Activated CD4-positive, alpha-beta T cell treated with anti-CD3 and anti-CD28 coated beads for 36 hours (primary cell): ENCODE data around the gene NOS1. TPM values are rescaled to one million over a fixed set of nuclear protein-coding genes. Genes with fewer than 3 reads are reported as not detected.
"Not testable (repeated sequence)": the region's sequence is repeated elsewhere in the genome, so short reads cannot be mapped to it uniquely, and the experiment has no call there.

Experiments used
- ATAC-seq: fragments of 200-7000 bp; cut with Tn5 transposase; one replicate; pipeline ENCODE4 v1.10.0; 2021; ENCODE audit warnings: mild to moderate bottlenecking, moderate library complexity
- CTCF ChIA-PET: fragments of 350-600 bp; sonication (Branson Sonifier 250); formaldehyde crosslinking; loops from one replicate; lab custom pipeline; 2021; ENCODE audit warnings: antibody characterized with exemption; lab: Charles Lee
- POLR2A ChIA-PET: fragments of 350-600 bp; sonication (Branson Sonifier 250); formaldehyde crosslinking; loops from one replicate; lab custom pipeline; 2021; ENCODE audit warnings: antibody characterized with exemption, inconsistent platforms; lab: Charles Lee
- DNase-seq: peaks from one replicate; pipeline ENCODE4 v3.0.0-alpha.2; 2020
- H3K27ac Mint-ChIP-seq: one replicate; pipeline ENCODE4 v1.8.0; 2021; ENCODE audit warnings: mixed read lengths
- H3K27me3 Mint-ChIP-seq: one replicate; pipeline ENCODE4 v1.8.0; 2021; ENCODE audit warnings: mixed read lengths
- H3K36me3 Mint-ChIP-seq: one replicate; pipeline ENCODE4 v1.8.0; 2021; ENCODE audit warnings: low read depth, mixed read lengths
- H3K4me1 Mint-ChIP-seq: one replicate; pipeline ENCODE4 v1.8.0; 2021; ENCODE audit warnings: mixed read lengths
- H3K4me3 Mint-ChIP-seq: one replicate; pipeline ENCODE4 v1.8.0; 2021; ENCODE audit warnings: mild to moderate bottlenecking, moderate library complexity, mixed read lengths
- H3K9me3 Mint-ChIP-seq: one replicate; pipeline ENCODE4 v1.8.0; 2021; ENCODE audit warnings: low read depth, mixed read lengths
- intact Hi-C, 2 experiments: fragments of 100-400 bp; cut with DNase I in 1 of 2; cut with micrococcal nuclease in 1 of 2; formaldehyde crosslinking; loops; one replicate each; pipeline versions ENCODE4 v1.14.2 to v1.15.1; 2022 to 2024; cut with DNase I, micrococcal nuclease
- total RNA-seq, 2 experiments: library from RNA; stranded (reverse); gene quantifications; one replicate each; pipeline ENCODE4 v1.2.3, GENCODE V29; 2021

The NOS1 gene
- total RNA-seq, 2 experiments from 2014 or later = not detected

GRCh38 chr12:117207675-117208074 is 153.8 kb downstream of the NOS1 start:
- H3K4me1 Mint-ChIP-seq = no peaks in the 10 kb centered on the region
- no peaks in the 10 kb centered on the region for H3K36me3 Mint-ChIP-seq
- ChIA-PET POLR2A (no interaction called here), CTCF (no interaction called here)
- intact Hi-C loops = no loop called here
- H3K9me3 Mint-ChIP-seq = no peaks in the 10 kb centered on the region
- DNase-seq (no peak), ATAC-seq (no peak)
- H3K27ac Mint-ChIP-seq = no peak overlapping the region
- H3K4me3 Mint-ChIP-seq = no peak overlapping the region
- peaks cover 17% of the 10 kb centered on the region for H3K27me3 Mint-ChIP-seq

DNA sequence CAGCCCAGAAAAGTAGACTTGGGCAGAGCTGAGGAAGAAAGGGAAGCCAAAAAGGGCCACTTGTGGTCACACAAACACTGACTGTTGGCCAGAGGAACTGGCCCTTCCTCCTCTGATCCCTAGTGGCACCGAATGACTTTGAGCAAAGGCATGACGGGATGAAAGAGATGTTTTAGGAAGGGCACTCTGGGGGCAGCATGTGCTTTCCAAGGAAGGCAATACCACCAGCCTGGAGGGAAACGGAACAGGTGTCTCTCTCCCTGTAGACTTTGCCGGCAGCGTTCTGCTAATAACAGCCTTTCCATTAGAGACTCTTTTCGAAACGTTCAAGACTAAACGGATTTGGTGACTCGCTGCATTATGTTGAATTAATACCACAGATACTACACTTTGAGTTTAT is 158.9 kb downstream of the NOS1 start:
- H3K36me3 Mint-ChIP-seq = no peaks in the 10 kb centered on the region
- DNase-seq (no peak), ATAC-seq (no peak)
- H3K27me3 Mint-ChIP-seq = peaks cover 16% of the 10 kb centered on the region
- H3K4me1 Mint-ChIP-seq = no peaks in the 10 kb centered on the region
- ChIA-PET POLR2A (no interaction called here), CTCF (interaction anchor here (1.4 kb wide), 1 partner anchor 11 kb away, joined by 6 read pairs; no protein-coding TSS in a partner anchor)
- no peak overlapping the region for H3K4me3 Mint-ChIP-seq
- H3K27ac Mint-ChIP-seq = no peak overlapping the region
- H3K9me3 Mint-ChIP-seq = no peaks in the 10 kb centered on the region
- intact Hi-C loops = no loop called here

- H3K9me3 Mint-ChIP-seq = no peaks in the 10 kb centered on the region
- H3K36me3 Mint-ChIP-seq = no peaks in the 10 kb centered on the region
- H3K27ac Mint-ChIP-seq = no peak overlapping the region
- DNase-seq = no peak
- intact Hi-C loops = no loop called here
- no peak overlapping the region for H3K4me3 Mint-ChIP-seq
- no peak for ATAC-seq
- ChIA-PET CTCF (interaction anchor here (0.5 to 1.4 kb wide), 3 partner anchors 11 to 630 kb away, joined by 3 to 6 read pairs (median 4); no protein-coding TSS in a partner anchor), POLR2A (no interaction called here)
- peaks cover 13% of the 10 kb centered on the region for H3K27me3 Mint-ChIP-seq
- no peaks in the 10 kb centered on the region for H3K4me1 Mint-ChIP-seq
Observed at GRCh38 chr12:117202033-117202432, 159.4 kb downstream of the NOS1 start.

DNA sequence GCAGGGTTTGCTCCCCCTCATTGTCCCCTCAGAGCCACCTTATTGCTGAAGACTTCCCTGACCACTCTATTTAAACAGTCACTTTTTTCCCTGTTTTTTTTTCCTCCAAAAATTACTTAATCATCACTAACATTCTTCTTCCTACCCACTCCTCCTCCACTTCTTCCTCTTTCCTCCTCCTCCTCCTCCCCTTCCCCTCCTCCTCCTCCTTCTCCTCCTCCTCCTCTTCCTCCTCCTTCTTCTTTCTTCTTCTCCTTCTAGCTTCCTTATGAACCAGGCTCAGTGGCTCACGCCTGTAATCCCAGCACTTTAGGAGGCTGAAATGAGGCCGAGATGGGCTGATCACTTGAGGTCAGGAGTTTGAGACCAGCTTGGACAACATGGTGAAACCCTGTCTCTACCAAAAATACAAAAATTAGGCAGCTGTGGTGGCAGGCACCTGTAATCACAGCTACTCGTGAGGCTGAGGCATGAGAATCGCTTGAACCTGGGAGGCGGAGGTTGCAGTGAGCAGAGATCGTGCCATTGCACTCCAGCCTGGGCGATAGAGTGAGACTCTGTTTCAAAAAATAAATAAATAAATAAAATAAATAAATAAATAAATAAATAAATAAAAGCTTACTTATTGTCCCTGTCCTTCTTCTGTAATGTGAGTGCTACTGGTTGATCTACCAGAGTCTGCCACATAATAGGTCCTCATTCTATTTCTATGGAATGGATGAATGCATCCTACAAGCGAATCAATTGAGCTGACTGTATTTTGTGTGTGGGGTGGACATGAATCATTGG is 161.3 kb downstream of the NOS1 start:
- not testable (repeated sequence) for ATAC-seq

GRCh38 chr12:117196334-117196733 is 165.1 kb downstream of the NOS1 start:
- POLR2A ChIA-PET, H3K27ac Mint-ChIP-seq, H3K4me3 Mint-ChIP-seq, H3K36me3 Mint-ChIP-seq, H3K27me3 Mint-ChIP-seq, ATAC-seq, H3K4me1 Mint-ChIP-seq, H3K9me3 Mint-ChIP-seq, DNase-seq: not testable (repeated sequence)
- intact Hi-C loops = loop anchor here in 1 of 2 experiments (10.0 kb wide), 1 partner anchor 938 kb away; the partner anchor contains the start of gene PEBP1
- CTCF ChIA-PET = interaction anchor here (0.6 to 0.7 kb wide), 3 partner anchors 661 to 1266 kb away, joined by 3 to 4 read pairs (median 4); no protein-coding TSS in a partner anchor

More for the DNA sequence above, 161.3 kb downstream of the NOS1 start:
- H3K4me1 Mint-ChIP-seq, H3K4me3 Mint-ChIP-seq, DNase-seq, H3K9me3 Mint-ChIP-seq, H3K27ac Mint-ChIP-seq, H3K36me3 Mint-ChIP-seq: not testable (repeated sequence)
- peaks cover 13% of the 10 kb centered on the region for H3K27me3 Mint-ChIP-seq
- ChIA-PET CTCF (interaction anchor here (0.8 to 1.1 kb wide), 3 partner anchors 8 to 13 kb away, joined by 3 to 4 read pairs (median 4); no protein-coding TSS in a partner anchor), POLR2A (interaction anchor here (0.7 kb wide), 1 partner anchor 1171 kb away, joined by 7 read pairs; no protein-coding TSS in a partner anchor)
- intact Hi-C loops = loop anchor here in 1 of 2 experiments (10.0 kb wide), 1 partner anchor 935 kb away; the partner anchor contains the start of gene PEBP1

DNA sequence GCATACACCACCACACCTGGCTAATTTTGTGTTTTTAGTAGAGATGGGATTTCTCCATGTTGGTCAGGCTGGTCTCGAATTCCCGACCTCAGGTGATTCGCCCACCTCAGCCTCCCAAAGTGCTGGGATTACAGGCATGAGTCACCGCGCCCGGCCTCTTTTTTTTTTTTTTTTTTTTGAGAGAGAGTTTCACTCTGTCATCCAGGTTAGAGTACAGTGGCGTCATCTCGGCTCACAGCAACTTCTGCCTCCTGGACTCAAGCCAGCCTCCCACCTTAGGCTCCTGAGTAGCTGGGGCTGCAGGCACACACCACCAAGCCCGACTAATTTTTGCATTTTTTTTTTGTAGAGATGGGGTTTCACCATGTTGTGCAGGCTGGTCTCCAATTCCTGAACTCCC is 166.4 kb downstream of the NOS1 start:
- H3K36me3 Mint-ChIP-seq, H3K9me3 Mint-ChIP-seq, H3K4me1 Mint-ChIP-seq, H3K27me3 Mint-ChIP-seq, DNase-seq, POLR2A ChIA-PET, H3K4me3 Mint-ChIP-seq, ATAC-seq, H3K27ac Mint-ChIP-seq: not testable (repeated sequence)
- intact Hi-C loops = loop anchor here in 1 of 2 experiments (10.0 kb wide), 1 partner anchor 940 kb away; the partner anchor contains the start of gene PEBP1
- CTCF ChIA-PET = interaction anchor here (0.6 to 0.7 kb wide), 2 partner anchors 40 to 479 kb away, joined by 3 to 4 read pairs; no protein-coding TSS in a partner anchor

GRCh38 chr12:117193903-117194302 is 167.5 kb downstream of the NOS1 start:
- Mint-ChIP-seq H3K4me3 (no peak overlapping the region), H3K36me3 (peaks cover 5% of the 10 kb centered on the region), H3K27ac (no peak overlapping the region), H3K27me3 (peaks cover 2% of the 10 kb centered on the region), H3K9me3 (peaks cover 2% of the 10 kb centered on the region), H3K4me1 (peaks cover 11% of the 10 kb centered on the region)
- ATAC-seq (no peak), DNase-seq (no peak)
- POLR2A ChIA-PET = no interaction called here
- CTCF ChIA-PET = no interaction called here
- intact Hi-C loops = loop anchor here in 1 of 2 experiments (5.0 to 10.0 kb wide), 2 partner anchors 868 to 941 kb away; partner anchors contain the start of genes PEBP1 and WSB2

- POLR2A ChIA-PET, CTCF ChIA-PET, H3K27ac Mint-ChIP-seq, ATAC-seq, H3K9me3 Mint-ChIP-seq, H3K4me3 Mint-ChIP-seq, H3K27me3 Mint-ChIP-seq, DNase-seq: not testable (repeated sequence)
- Mint-ChIP-seq H3K36me3 (peaks cover 11% of the 10 kb centered on the region), H3K4me1 (peaks cover 22% of the 10 kb centered on the region)
- intact Hi-C loops = loop anchor here in 1 of 2 experiments (5.0 to 10.0 kb wide), 2 partner anchors 870 to 942 kb away; partner anchors contain the start of genes PEBP1 and WSB2
Observed at GRCh38 chr12:117192581-117192980, 168.8 kb downstream of the NOS1 start.

DNA sequence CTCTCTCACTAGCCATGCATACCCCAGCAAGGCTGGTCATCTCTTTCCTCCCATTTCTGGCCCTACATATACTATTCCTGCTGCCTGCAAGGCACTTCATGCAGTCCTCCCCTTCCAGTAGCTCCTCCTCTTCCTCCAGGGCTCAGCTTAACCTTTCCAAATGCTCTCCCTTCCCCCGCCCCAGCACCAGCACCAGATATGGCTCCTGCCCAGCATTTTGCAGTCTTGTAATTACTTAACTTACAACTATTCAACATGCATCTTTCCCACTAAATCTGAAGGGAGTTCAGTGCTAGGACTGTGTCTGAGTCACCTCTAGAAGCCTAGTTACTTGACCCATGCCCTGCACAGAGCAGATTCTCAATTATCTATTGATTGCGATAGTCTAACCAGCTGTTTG is 169.4 kb downstream of the NOS1 start:
- intact Hi-C loops = loop anchor here in 1 of 2 experiments (5.0 to 10.0 kb wide), 2 partner anchors 870 to 943 kb away; partner anchors contain the start of genes PEBP1 and WSB2
- Mint-ChIP-seq H3K4me3 (no peak overlapping the region), H3K9me3 (peaks cover 2% of the 10 kb centered on the region), H3K4me1 (peaks cover 26% of the 10 kb centered on the region), H3K27ac (no peak overlapping the region), H3K36me3 (peaks cover 14% of the 10 kb centered on the region), H3K27me3 (no peaks in the 10 kb centered on the region)
- DNase-seq (peak; percentile 23), ATAC-seq (no peak)
- ChIA-PET CTCF (interaction anchor here (0.5 to 0.9 kb wide), 2 partner anchors 9 to 1184 kb away, joined by 3 read pairs; no protein-coding TSS in a partner anchor), POLR2A (no interaction called here)

- ChIA-PET CTCF (no interaction called here), POLR2A (interaction anchor here (0.7 kb wide), 1 partner anchor 19 kb away, joined by 3 read pairs; no protein-coding TSS in a partner anchor)
- peaks cover 2% of the 10 kb centered on the region for H3K9me3 Mint-ChIP-seq
- intact Hi-C loops = loop anchor here (1.0 to 10.0 kb wide), 9 partner anchors 35 to 1186 kb away; partner anchors contain the start of genes RNFT2 (in 2 of the 2), SPRING1 (in 2 of the 2), PEBP1 (in 1 of the 2) and RFC5 (in 1 of the 2)
- peak within 1 kb of the TSS; percentile 95 for H3K4me3 Mint-ChIP-seq
- no peaks in the 10 kb centered on the region for H3K27me3 Mint-ChIP-seq
- DNase-seq (peak; percentile 96), ATAC-seq (peak; percentile 97)
- peak within 1 kb of the TSS; percentile 90 for H3K27ac Mint-ChIP-seq
- H3K4me1 Mint-ChIP-seq = peaks cover 27% of the 10 kb centered on the region
- H3K36me3 Mint-ChIP-seq = peaks cover 25% of the 10 kb centered on the region
Observed at GRCh38 chr12:117190210-117190781, 171.1 kb downstream of the NOS1 start, which contains the start of gene FBXO21. Gene FBXO21, minus strand, starts transcription at chr12:117190470. Its CDS starts 14 bp downstream, at chr12:117190456.
